Endothelial cell of umbilical vein (primary cell): ENCODE results near the gene ALOX5AP. TPM values are rescaled to one million over a fixed set of nuclear protein-coding genes. Genes with fewer than 3 reads are reported as not detected.

ENCODE experiments used
- BruUV-seq: library from RNA; stranded (reverse); fragments of 400-500 nt; replicated peaks from 2 replicates; lab custom pipeline; 2021; lab: Mats Ljungman, UMichigan
- CTCF ChIA-PET: fragments of 300-600, 350-600 bp; sonication (Branson Sonifier 250); formaldehyde crosslinking; loops from one replicate; lab custom pipeline; 2021; ENCODE audit warnings: antibody characterized with exemption, inconsistent platforms; lab: Charles Lee
- POLR2A ChIA-PET: fragments of 300-600, 350-600 bp; sonication (Branson Sonifier 250); formaldehyde crosslinking; loops from one replicate; lab custom pipeline; 2021; ENCODE audit warnings: antibody characterized with exemption, inconsistent platforms; lab: Charles Lee
- DNase-seq: peaks from one replicate; pipeline ENCODE4 v3.0.0-alpha.2; 2011; ENCODE audit warnings: low read depth, low spot score
- FAIRE-seq: peaks from 2 replicates; lab custom pipeline; 2011; peaks lifted over from hg19 to GRCh38; lab: Jason Lieb, UNC
- H2AFZ ChIP-seq: 2 replicates; pipeline ENCODE4 v1.6.0; 2012; ENCODE audit warnings: low read depth, low read length, control low read depth, inconsistent platforms
- H3K27ac ChIP-seq: 2 replicates; pipeline ENCODE4 v1.5.1; 2011; ENCODE audit warnings: low read depth, mild to moderate bottlenecking, control low read depth, low read length, moderate library complexity; ENCODE audit not compliant: insufficient read depth
- H3K27me3 ChIP-seq, 2 experiments: 2 replicates each; pipeline versions ENCODE4 v1.6.0 to v1.6.1; 2011; ENCODE audit warnings: low read length in 2 of 2, mixed read lengths in 1 of 2; ENCODE audit not compliant: control insufficient read depth in 2 of 2, insufficient read depth in 2 of 2
- H3K36me3 ChIP-seq, 2 experiments: 2 replicates in 1 of 2; 3 replicates in 1 of 2; pipeline ENCODE4 v1.5.1; 2011; ENCODE audit warnings: low read length in 2 of 2, mild to moderate bottlenecking in 1 of 2, moderate library complexity in 1 of 2; ENCODE audit not compliant: control insufficient read depth in 2 of 2, insufficient read depth in 2 of 2; ENCODE audit errors: extremely low read depth in 1 of 2
- H3K4me1 ChIP-seq: 3 replicates; pipeline ENCODE4 v1.5.1; 2011; ENCODE audit warnings: mild to moderate bottlenecking, low read length; ENCODE audit not compliant: control insufficient read depth, insufficient read depth; ENCODE audit errors: extremely low read depth
- H3K4me2 ChIP-seq: 2 replicates; pipeline ENCODE4 v1.6.1; 2011; ENCODE audit warnings: low read length, control low read depth, mixed read lengths; ENCODE audit not compliant: insufficient read depth
- H3K4me3 ChIP-seq, 3 experiments: fragments of 200-600 bp in 1 of 3; sonication (generic), shearing (Covaris generic) in 1 of 3; replicated peaks in 1 of 3; 2 replicates each; pipeline ENCODE4 v1.5.1; 2011 to 2016; ENCODE audit warnings: control low read depth in 3 of 3, low read length in 3 of 3, mild to moderate bottlenecking in 2 of 3, inconsistent platforms in 1 of 3, low read depth in 1 of 3, moderate library complexity in 1 of 3; ENCODE audit not compliant: insufficient read depth in 1 of 3
- H3K79me2 ChIP-seq: 2 replicates; pipeline ENCODE4 v1.6.0; 2012; ENCODE audit warnings: low read length, inconsistent platforms; ENCODE audit not compliant: control insufficient read depth, insufficient read depth
- H3K9ac ChIP-seq: replicated peaks from 2 replicates; pipeline ENCODE3; 2011; ENCODE audit warnings: low read length, control low read depth; ENCODE audit not compliant: insufficient read depth; ENCODE audit errors: extremely low read depth
- H3K9me1 ChIP-seq: replicated peaks from 3 replicates; pipeline ENCODE4 v1.6.0; 2011; ENCODE audit warnings: mild to moderate bottlenecking, low read length; ENCODE audit not compliant: control insufficient read depth, insufficient read depth; ENCODE audit errors: extremely low read depth
- H3K9me3 ChIP-seq: replicated peaks from 2 replicates; pipeline ENCODE4 v1.5.1; 2012; ENCODE audit warnings: low read length, inconsistent platforms; ENCODE audit not compliant: control insufficient read depth, insufficient read depth
- H4K20me1 ChIP-seq: replicated peaks from 2 replicates; pipeline ENCODE3; 2011; ENCODE audit warnings: mild to moderate bottlenecking, low read length; ENCODE audit not compliant: control insufficient read depth, insufficient read depth; ENCODE audit errors: extremely low read depth
- CTCF ChIP-seq, 2 donors: IDR thresholded peaks; 1 replicate in 1 of 2; 2 replicates in 1 of 2; pipeline ENCODE4 v1.5.1; 2011; ENCODE audit warnings: low read length in 2 of 2, mild to moderate bottlenecking in 2 of 2, moderate library complexity in 2 of 2, control low read depth in 1 of 2, inconsistent platforms in 1 of 2, low read depth in 1 of 2; ENCODE audit not compliant: insufficient read depth in 1 of 2; ENCODE audit errors: extremely low read depth in 1 of 2
- EZH2 ChIP-seq: IDR thresholded peaks from 2 replicates; pipeline ENCODE4 v1.6.1; 2012; ENCODE audit warnings: borderline replicate concordance, low read depth, mild to moderate bottlenecking, moderate library complexity, low read length, inconsistent platforms; ENCODE audit not compliant: severe bottlenecking
- FOS ChIP-seq: IDR thresholded peaks from 2 replicates; pipeline ENCODE4 v1.6.1; 2011; ENCODE audit warnings: mild to moderate bottlenecking, low read length, moderate library complexity, borderline replicate concordance; ENCODE audit not compliant: insufficient read depth
- GATA2 ChIP-seq: IDR thresholded peaks from 2 replicates; pipeline ENCODE4 v1.7.0; 2011; ENCODE audit warnings: low read depth, mild to moderate bottlenecking, moderate library complexity, mixed read lengths, low read length; ENCODE audit not compliant: insufficient read length, insufficient read depth
- JUN ChIP-seq: IDR thresholded peaks from 2 replicates; pipeline ENCODE4 v1.6.1; 2011; ENCODE audit warnings: borderline replicate concordance, low read depth; ENCODE audit not compliant: insufficient read length, insufficient read depth
- MAX ChIP-seq: IDR thresholded peaks from 2 replicates; pipeline ENCODE4 v1.6.1; 2011; ENCODE audit not compliant: insufficient read depth, insufficient read length
- MYC ChIP-seq: IDR thresholded peaks from one replicate; pipeline ENCODE4 v1.6.1; 2011; ENCODE audit warnings: mild to moderate bottlenecking, low read depth, low read length
- POLR2A ChIP-seq: IDR thresholded peaks from 2 replicates; pipeline ENCODE4 v1.6.1; 2012; ENCODE audit warnings: low read depth, mild to moderate bottlenecking, control low read depth, low read length
- POLR2AphosphoS5 ChIP-seq: IDR thresholded peaks from 2 replicates; pipeline ENCODE4 v1.6.1; 2012; ENCODE audit warnings: low read depth, mild to moderate bottlenecking, control low read depth, low read length, moderate library complexity; ENCODE audit not compliant: insufficient read depth
- dilution Hi-C: fragments of 300-500 bp; cut with MboI; formaldehyde crosslinking; loops from one replicate; pipeline ENCODE4 v1.15.0; 2019; ENCODE audit warnings: low sequenced_read_pairs; ENCODE audit not compliant: extremely low pct_ligation_motif_present
- intact Hi-C: fragments of 100-400 bp; cut with micrococcal nuclease; formaldehyde crosslinking; loops from one replicate; pipeline ENCODE4 v1.10.0; 2022
- polyA plus RNA-seq, 4 experiments: library from polyadenylated mRNA; depleted of rRNA in 3 of 4; stranded (reverse) in 3 of 4; unstranded in 1 of 4; fragments of >200 nt; gene quantifications; 2 replicates each; pipeline versions ENCODE4 v1.2.1 to v1.2.3, GENCODE V29; 2011 to 2012; ENCODE audit warnings: missing spikeins in 1 of 4
- total RNA-seq: library from RNA; stranded (reverse); gene quantifications from 2 replicates; pipeline ENCODE4 v1.2.3, GENCODE V29; 2021

Gene ALOX5AP
- total and polyA plus RNA-seq, 2 donors (not counting 3 experiments of a cell fraction or from before 2014, with no cell fraction given), result 1.8 TPM; not detected in 1

- ChIA-PET CTCF (no interaction called here), POLR2A (no interaction called here)
- TF ChIP-seq FOS, result no peak
- no peak for TF ChIP-seq EZH2
- TF ChIP-seq MYC, result no peak
- no peak for TF ChIP-seq GATA2
- no peak for TF ChIP-seq JUN
- TF ChIP-seq CTCF (IDR thresholded peaks at IDR 0.05; ENCODE audit: extremely low read depth in 1 of 2, insufficient read depth in 1 of 2, low read depth in 1 of 2, low read length in 2 of 2), result no peak
- TF ChIP-seq MAX, result no peak
- no peak for TF ChIP-seq POLR2A
- TF ChIP-seq POLR2AphosphoS5, result no peak
- Histone ChIP-seq H3K9ac (no peak overlapping the region), H3K36me3 (no peaks in the 10 kb centered on the region), H3K4me1 (no peaks in the 10 kb centered on the region), H3K27ac (no peak overlapping the region), H3K4me3 (no peak overlapping the region), H2AFZ (no peak overlapping the region), H3K4me2 (no peak overlapping the region), H3K9me3 (no peaks in the 10 kb centered on the region), H3K9me1 (no peaks in the 10 kb centered on the region), H3K27me3 (no peaks in the 10 kb centered on the region), H3K79me2 (no peaks in the 10 kb centered on the region), H4K20me1 (no peaks in the 10 kb centered on the region)
- no TSS peak for BruUV-seq
- dilution Hi-C loops, result no loop called here
- no peak for DNase-seq
- no peak for FAIRE-seq
- intact Hi-C loops, result no loop called here
These were observed 3.8 kb upstream of the ALOX5AP start for GRCh38 chr13:30731361-30732045.
